ENCODE measurements around the gene DPPA3. TPM values are rescaled to one million over a fixed set of nuclear protein-coding genes. Genes with fewer than 3 reads are reported as not detected.
"Not testable (repeated sequence)": the region's sequence is repeated elsewhere in the genome, so short reads cannot be mapped to it uniquely, and the experiment has no call there.

The DPPA3 gene
- total RNA-seq, 1 experiment from 2014 or later = not detected

DNA sequence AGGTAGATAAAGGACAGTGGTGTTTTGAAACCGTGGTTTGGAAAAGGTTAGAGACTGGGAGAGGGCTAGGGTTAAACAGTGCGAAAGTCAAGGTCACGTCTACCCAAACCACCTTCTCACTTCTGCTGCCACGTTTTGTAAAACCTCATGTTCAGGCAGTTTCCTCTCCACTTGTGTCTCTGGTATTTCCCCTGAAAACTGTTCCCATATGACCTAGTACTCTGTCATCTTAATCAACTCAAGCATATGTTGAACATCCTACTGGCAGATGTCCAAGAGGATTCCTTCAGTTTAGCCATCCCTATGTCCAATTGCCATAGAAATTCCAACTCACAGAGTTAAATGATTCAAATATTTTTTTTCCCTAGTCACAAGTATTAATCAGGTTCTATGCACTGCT, 18.5 kb downstream of the DPPA3 start:
- in situ Hi-C loops (cut with HindIII; ENCODE audit: low pct_unique_long_range_greater_than_20kb, low sequenced_read_pairs) (no loop called here), intact Hi-C loops (cut with micrococcal nuclease; ENCODE audit: unreplicated experiment) (no loop called here)
- H3K36me3 ChIP-seq (ENCODE audit: control insufficient read depth, insufficient read depth, low read length) = no peaks in the 10 kb centered on the region
- CTCF ChIA-PET = no interaction called here
- POLR2A ChIA-PET = no interaction called here
- DNase-seq (ENCODE audit: low read depth, low spot score) (no peak), ATAC-seq (no peak)
- no peak overlapping the region for H3K4me3 ChIP-seq (ENCODE audit: low read depth in 2 of 2, low read length in 2 of 2)
- no peaks in the 10 kb centered on the region for H3K9me3 ChIP-seq (ENCODE audit: control insufficient read depth, insufficient read depth, low read depth, low read length)
- no peak overlapping the region for H3K27ac ChIP-seq (ENCODE audit: low read length)
- no peaks in the 10 kb centered on the region for H3K27me3 ChIP-seq (ENCODE audit: control insufficient read depth, insufficient read depth, low read length)
- BruUV-seq (replicated peaks) = no TSS peak
- no peak for TF ChIP-seq POLR2AphosphoS5 (IDR thresholded peaks at IDR 0.05; ENCODE audit: low read depth, low read length)
- no peak for TF ChIP-seq TCF7L2 (IDR thresholded peaks at IDR 0.05; ENCODE audit: low read depth, low read length)
- no peak for TF ChIP-seq SIN3A (IDR thresholded peaks at IDR 0.05; ENCODE audit: borderline replicate concordance, insufficient read depth, low read depth, low read length)
- TF ChIP-seq, protein P1, sequence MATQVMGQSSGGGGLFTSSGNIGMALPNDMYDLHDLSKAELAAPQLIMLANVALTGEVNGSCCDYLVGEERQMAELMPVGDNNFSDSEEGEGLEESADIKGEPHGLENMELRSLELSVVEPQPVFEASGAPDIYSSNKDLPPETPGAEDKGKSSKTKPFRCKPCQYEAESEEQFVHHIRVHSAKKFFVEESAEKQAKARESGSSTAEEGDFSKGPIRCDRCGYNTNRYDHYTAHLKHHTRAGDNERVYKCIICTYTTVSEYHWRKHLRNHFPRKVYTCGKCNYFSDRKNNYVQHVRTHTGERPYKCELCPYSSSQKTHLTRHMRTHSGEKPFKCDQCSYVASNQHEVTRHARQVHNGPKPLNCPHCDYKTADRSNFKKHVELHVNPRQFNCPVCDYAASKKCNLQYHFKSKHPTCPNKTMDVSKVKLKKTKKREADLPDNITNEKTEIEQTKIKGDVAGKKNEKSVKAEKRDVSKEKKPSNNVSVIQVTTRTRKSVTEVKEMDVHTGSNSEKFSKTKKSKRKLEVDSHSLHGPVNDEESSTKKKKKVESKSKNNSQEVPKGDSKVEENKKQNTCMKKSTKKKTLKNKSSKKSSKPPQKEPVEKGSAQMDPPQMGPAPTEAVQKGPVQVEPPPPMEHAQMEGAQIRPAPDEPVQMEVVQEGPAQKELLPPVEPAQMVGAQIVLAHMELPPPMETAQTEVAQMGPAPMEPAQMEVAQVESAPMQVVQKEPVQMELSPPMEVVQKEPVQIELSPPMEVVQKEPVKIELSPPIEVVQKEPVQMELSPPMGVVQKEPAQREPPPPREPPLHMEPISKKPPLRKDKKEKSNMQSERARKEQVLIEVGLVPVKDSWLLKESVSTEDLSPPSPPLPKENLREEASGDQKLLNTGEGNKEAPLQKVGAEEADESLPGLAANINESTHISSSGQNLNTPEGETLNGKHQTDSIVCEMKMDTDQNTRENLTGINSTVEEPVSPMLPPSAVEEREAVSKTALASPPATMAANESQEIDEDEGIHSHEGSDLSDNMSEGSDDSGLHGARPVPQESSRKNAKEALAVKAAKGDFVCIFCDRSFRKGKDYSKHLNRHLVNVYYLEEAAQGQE (IDR thresholded peaks at IDR 0.05; ENCODE audit: insufficient read depth in 1 of 2, low read depth in 2 of 2, low read length in 1 of 2) = no peak
- TF ChIP-seq, protein P2, sequence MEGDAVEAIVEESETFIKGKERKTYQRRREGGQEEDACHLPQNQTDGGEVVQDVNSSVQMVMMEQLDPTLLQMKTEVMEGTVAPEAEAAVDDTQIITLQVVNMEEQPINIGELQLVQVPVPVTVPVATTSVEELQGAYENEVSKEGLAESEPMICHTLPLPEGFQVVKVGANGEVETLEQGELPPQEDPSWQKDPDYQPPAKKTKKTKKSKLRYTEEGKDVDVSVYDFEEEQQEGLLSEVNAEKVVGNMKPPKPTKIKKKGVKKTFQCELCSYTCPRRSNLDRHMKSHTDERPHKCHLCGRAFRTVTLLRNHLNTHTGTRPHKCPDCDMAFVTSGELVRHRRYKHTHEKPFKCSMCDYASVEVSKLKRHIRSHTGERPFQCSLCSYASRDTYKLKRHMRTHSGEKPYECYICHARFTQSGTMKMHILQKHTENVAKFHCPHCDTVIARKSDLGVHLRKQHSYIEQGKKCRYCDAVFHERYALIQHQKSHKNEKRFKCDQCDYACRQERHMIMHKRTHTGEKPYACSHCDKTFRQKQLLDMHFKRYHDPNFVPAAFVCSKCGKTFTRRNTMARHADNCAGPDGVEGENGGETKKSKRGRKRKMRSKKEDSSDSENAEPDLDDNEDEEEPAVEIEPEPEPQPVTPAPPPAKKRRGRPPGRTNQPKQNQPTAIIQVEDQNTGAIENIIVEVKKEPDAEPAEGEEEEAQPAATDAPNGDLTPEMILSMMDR (IDR thresholded peaks at IDR 0.05) = no peak
- no peaks in the 10 kb centered on the region for H3K4me1 ChIP-seq (ENCODE audit: control insufficient read depth, insufficient read depth, low read length)

DNA sequence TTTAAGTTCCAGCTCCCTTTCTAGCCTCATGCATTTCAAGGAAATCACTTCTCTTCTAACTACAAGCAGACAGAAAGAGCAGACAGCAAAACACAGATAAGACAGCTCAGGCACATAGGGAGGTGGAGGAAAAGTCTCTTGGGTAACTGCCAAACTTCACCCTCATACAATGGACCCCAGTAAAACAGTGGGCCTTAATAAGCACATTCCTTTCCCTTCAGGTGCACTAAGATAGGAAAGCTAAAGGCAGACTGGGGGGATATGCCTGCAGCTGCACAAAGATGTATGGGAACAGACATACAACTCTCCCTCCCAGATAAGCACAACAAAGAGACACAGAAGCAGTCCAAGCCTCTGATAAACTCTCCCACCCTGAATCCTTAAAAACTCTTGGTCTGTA, 19.8 kb downstream of the DPPA3 start:
- in situ Hi-C loops (cut with HindIII; ENCODE audit: low pct_unique_long_range_greater_than_20kb, low sequenced_read_pairs); H3K27ac ChIP-seq (ENCODE audit: low read length); H3K27me3 ChIP-seq (ENCODE audit: control insufficient read depth, insufficient read depth, low read length); H3K36me3 ChIP-seq (ENCODE audit: control insufficient read depth, insufficient read depth, low read length); CTCF ChIA-PET; ATAC-seq; POLR2A ChIA-PET; DNase-seq (ENCODE audit: low read depth, low spot score); H3K4me1 ChIP-seq (ENCODE audit: control insufficient read depth, insufficient read depth, low read length); BruUV-seq (replicated peaks); intact Hi-C loops (cut with micrococcal nuclease; ENCODE audit: unreplicated experiment); H3K4me3 ChIP-seq (ENCODE audit: low read depth in 2 of 2, low read length in 2 of 2); H3K9me3 ChIP-seq (ENCODE audit: control insufficient read depth, insufficient read depth, low read depth, low read length): not testable (repeated sequence)

DNA sequence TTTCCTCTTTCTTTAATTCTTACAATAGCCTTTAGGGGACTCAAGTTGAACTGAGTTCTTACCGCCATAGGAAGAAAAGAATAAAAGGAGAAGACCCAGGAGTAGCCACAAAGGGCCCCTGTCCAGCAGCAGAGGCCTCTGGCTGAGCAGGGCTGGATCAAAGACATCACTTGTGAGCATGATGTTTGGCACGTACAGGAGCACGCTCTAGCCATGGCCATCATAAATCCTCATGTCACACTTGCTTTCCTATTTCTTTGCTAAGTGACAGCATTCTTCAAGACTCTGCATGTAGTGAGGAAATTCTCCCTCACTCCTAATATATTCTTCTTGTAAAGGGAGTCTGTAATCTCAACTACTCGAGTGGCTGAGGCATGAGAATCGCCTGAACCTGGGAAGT, 20.3 kb downstream of the DPPA3 start:
- no peak for ATAC-seq
- intact Hi-C loops (cut with micrococcal nuclease; ENCODE audit: unreplicated experiment) = no loop called here
- Histone ChIP-seq H3K9me3 (ENCODE audit: control insufficient read depth, insufficient read depth, low read depth, low read length) (no peaks in the 10 kb centered on the region), H3K27ac (ENCODE audit: low read length) (no peak overlapping the region), H3K36me3 (ENCODE audit: control insufficient read depth, insufficient read depth, low read length) (no peaks in the 10 kb centered on the region), H3K4me1 (ENCODE audit: control insufficient read depth, insufficient read depth, low read length) (no peaks in the 10 kb centered on the region), H3K27me3 (ENCODE audit: control insufficient read depth, insufficient read depth, low read length) (no peaks in the 10 kb centered on the region), H3K4me3 (ENCODE audit: low read depth in 2 of 2, low read length in 2 of 2) (no peak overlapping the region)
- in situ Hi-C loops (cut with HindIII; ENCODE audit: low pct_unique_long_range_greater_than_20kb, low sequenced_read_pairs) = no loop called here
- DNase-seq (ENCODE audit: low read depth, low spot score) = no peak
- POLR2A ChIA-PET = no interaction called here
- no peak for TF ChIP-seq SIN3A (IDR thresholded peaks at IDR 0.05; ENCODE audit: borderline replicate concordance, insufficient read depth, low read depth, low read length)
- BruUV-seq (replicated peaks) = no TSS peak
- CTCF ChIA-PET = no interaction called here

Data from Panc1 (cell line).